ENCODE data around the gene FDXACB1. TPM values are rescaled to one million over a fixed set of nuclear protein-coding genes. Genes with fewer than 3 reads are reported as not detected.

FDXACB1 gene
- total RNA-seq, 2 donors from 2014 or later = 1.3 to 1.8 TPM

DNA sequence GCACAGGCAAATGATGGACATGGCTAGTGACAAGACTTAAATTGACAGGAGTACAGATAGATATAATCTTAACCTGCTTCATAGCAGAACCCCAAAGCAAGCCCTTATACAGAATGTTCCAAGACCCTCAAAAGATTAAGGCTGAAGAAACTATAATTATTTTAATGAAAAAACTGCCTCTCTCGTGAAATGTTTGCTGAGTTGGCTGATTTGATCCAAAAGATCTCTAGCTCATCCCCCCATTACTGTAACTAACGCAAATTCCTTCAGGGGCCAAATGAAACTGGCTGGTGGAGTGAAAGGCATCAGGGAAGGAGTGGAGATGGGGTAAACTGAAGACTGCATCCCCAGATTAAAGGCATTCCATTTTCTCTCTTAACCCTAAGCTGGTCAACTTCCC lies 26.9 kb downstream of the FDXACB1 start:
- no peak for DNase-seq (ENCODE audit: low spot score)
- intact Hi-C loops (cut with DNase I) = no loop called here

DNA sequence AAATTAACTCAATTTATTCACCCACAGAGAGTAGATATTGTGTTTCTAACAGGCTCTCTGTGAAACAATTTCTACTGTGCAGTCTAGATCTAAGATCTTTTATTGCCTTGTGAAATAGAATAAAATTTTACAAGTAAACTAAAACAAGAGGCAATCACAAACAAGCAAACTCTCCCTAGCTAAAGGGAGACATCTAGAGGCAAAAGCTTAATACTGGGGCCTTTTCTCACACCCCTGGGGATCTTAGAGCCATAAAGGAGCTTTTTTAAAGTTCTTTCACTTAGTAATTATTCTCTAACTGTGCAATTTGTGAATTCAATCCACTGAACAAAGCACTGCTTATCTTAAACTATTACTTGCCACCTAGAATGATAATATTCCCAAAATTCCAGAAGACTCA lies 27.3 kb downstream of the FDXACB1 start:
- DNase-seq (ENCODE audit: low spot score) = no peak
- intact Hi-C loops (cut with DNase I) = no loop called here

DNA sequence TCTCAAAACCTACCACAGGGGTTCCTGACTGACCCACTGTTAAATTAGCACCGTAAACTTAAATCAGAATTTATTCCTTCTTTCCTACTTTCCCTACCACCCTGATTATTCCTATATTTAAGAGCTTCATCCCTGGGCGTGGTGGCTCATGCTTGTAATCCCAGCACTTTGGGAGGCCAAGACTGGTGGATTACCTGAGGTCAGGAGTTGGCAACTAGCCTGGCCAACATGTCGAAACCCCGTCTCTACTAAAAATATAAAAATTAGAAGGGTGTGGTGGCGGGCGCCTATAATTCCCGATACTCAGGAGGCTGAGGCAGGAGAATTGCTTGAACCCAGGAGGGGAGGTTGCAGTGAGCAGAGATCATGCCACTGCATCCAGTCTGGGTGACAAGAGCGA lies 27.9 kb downstream of the FDXACB1 start:
- intact Hi-C loops (cut with DNase I) = no loop called here
- DNase-seq (ENCODE audit: low spot score) = no peak

DNA sequence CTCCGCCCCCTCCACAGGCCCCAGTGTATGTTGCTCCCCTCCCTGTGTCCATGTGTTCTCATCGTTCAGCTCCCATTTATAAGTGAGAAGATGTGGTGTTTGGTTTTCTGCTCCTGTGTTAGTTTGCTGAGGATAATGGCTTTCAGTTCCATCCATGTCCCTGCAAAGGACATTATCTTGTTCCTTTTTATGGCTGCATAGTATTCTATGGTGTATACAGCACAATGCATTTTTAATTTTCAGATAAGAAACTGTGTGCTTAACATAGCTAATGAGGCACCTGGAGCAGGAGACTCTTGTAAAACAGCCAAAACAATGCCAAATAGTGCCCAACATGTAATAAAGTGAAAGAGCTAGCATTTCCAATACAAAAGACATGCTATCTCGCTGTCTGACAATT lies 29.3 kb downstream of the FDXACB1 start:
- intact Hi-C loops (cut with DNase I) = loop anchor here (10.0 kb wide), 3 partner anchors 75 to 285 kb away; no protein-coding TSS in a partner anchor
- no peak for DNase-seq (ENCODE audit: low spot score)

DNA sequence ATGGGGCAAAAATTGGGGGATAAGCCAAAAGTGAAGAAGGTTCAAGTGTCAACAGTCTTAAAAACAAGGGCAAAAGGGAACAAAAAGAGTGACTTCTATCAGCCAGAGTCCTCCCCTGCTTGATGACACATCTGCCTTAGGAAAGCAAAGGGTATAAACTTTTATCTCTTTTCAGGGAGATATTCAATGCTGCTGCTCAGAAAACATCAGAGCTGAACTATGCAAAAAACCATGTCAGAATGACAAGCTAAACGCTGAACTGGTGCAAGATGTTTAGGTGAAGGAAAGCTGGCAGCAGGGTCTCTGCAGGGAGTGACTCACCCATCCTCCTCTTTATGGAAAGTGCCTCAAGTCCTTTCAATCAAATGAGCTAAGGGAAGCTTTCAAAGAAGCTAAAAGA lies 32.3 kb downstream of the FDXACB1 start:
- DNase-seq (ENCODE audit: low spot score) = no peak
- intact Hi-C loops (cut with DNase I) = loop anchor here (10.0 kb wide), 3 partner anchors 72 to 282 kb away; no protein-coding TSS in a partner anchor

DNA sequence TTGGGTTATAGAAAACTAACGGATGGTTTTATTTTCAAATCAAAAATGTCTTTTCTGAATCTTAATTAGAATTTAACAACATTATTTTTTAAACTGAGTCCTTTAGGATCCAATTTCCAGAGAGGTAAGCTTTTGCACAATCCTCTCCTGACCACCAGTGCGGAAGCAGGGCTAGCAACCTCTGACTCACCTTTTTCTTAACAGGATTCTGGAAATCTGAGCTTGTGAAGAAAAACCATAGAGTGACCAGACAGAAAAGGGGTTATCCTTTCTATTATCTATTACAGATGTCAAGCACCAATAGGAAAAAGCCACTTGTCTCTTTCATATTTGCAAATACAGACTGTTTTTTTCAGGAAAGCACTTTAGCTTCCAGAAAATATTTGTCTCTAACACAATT lies 32.9 kb downstream of the FDXACB1 start:
- intact Hi-C loops (cut with DNase I) = loop anchor here (10.0 kb wide), 3 partner anchors 71 to 281 kb away; no protein-coding TSS in a partner anchor
- no peak for DNase-seq (ENCODE audit: low spot score)

DNA sequence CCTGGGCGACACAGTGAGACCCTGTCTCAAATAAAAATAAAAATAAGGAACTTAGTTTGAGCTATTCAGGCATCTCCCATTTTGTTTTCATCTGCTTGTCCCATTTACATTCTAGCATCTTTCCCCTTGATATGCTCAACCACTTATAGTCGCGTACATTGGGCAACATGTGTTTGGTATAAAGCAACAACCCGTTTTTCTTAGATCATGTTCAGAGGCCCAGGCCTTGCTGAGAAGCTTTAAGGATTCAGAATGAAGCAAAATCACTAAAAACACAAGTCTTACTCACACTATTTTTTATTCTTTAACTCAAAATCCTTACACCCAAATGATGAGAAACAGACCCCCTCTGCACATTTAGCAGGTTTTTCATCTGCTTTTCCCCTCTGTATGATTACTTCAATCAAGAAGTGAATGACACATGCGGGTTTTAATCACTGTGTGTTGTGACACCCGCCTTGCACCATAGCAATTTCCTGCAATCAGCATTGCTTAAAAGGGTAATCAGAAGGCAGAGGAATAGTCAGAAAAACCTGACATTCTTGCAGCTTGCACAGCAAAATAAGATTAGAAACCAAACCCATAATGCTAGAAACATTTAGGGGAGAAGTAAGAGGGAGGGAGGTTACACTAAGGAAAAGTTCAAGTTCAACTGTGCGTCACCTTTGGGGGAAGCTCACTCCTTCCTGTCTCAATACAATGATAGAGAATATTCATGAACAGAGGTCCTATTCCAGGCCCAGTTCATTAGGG lies 33.5 kb downstream of the FDXACB1 start:
- no peak for DNase-seq (ENCODE audit: low spot score)
- intact Hi-C loops (cut with DNase I) = loop anchor here (10.0 kb wide), 3 partner anchors 71 to 281 kb away; no protein-coding TSS in a partner anchor

DNA sequence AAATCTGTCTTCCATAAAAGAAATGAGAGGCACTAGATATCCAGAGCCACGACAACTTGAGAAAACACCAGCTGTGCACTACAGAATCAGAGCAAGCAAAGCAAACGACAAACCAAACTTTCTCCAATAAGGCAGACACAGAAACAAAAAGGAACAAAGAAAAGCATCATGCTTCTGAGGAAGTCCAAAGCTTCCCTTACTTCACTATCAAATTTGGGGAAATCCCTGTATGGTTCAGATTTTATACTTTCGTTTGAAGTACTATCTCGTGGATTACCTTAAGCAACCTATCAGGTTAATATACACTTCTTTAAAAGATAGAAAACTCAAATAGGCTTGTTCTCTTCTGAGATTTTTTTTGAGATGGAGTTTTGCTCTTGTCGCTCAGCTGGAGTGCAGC lies 35.3 kb downstream of the FDXACB1 start:
- intact Hi-C loops (cut with DNase I) = loop anchor here (10.0 kb wide), 3 partner anchors 69 to 279 kb away; no protein-coding TSS in a partner anchor
- DNase-seq (ENCODE audit: low spot score) = no peak

DNA sequence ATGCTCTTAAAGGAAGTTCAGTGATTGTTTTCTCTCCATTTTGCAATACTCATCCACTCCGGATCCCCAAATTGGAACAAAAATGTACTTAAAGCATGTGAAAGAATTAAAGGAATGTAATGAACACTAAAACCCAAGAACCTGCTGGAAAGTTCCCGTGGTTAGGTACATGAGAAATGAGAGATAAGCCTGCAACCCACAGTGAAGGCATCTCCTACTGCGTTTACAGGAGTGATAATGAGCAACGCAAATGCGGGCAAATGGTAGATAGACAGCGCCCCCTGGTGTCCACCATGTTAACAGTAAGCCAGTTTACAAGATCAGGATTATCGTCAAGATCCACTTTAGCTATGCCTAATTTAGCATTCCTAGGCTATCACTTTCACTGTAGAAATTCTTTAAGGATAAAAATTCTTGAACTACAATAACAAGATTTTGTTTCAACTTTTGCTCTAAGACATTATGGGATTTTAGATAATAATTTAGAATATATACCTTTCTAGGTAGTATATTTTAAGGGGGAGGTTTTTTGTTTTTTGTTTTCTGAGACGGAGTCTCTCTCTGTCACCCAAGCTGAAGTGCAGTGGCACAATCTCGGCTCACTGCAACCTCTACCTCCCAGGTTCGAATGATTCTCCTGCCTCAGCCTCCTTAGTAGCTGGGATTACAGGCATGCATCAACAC lies 37.5 kb downstream of the FDXACB1 start:
- intact Hi-C loops (cut with DNase I) = loop anchor here (10.0 kb wide), 3 partner anchors 67 to 277 kb away; no protein-coding TSS in a partner anchor
- peak; percentile 95 for DNase-seq (ENCODE audit: low spot score)

DNA sequence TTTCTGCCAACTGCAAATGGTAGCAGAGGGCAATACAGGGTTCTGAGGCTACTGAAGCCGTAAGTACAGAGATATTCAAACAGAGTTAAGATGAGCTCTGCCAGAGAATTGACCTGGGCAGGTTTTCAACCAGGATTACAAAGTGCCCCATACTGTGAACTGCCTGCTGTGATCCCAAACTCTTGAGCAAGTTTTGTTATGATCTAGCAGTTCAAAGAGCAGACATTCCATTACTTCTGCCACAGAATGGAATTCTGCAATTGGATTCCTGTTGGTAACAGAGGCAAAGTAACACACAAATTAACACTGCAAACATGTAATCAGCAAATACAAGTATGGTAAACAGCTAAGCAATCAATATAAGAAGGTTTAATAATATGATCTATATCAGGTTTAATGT lies 38.8 kb downstream of the FDXACB1 start:
- no peak for DNase-seq (ENCODE audit: low spot score)
- intact Hi-C loops (cut with DNase I) = loop anchor here (10.0 kb wide), 3 partner anchors 65 to 275 kb away; no protein-coding TSS in a partner anchor

DNA sequence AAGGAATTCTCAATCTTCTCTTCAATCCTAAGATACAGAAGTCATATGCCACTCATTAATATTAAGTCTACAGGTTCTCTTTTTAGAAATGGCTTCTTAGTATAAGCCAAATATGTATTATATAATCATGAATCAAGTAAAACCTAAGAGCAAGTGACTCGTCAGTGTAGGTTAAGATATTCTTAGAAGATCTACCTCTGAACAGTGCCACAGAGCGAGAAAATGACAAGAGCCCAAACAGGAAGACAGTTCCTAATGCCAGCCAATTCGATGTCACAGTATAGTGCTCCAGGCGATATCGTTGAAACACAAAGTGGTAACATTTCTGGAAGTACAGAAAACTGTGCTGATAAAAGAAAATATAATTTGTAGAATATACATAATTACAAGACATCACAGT lies 40.9 kb downstream of the FDXACB1 start:
- DNase-seq (ENCODE audit: low spot score) = no peak
- intact Hi-C loops (cut with DNase I) = no loop called here

DNA sequence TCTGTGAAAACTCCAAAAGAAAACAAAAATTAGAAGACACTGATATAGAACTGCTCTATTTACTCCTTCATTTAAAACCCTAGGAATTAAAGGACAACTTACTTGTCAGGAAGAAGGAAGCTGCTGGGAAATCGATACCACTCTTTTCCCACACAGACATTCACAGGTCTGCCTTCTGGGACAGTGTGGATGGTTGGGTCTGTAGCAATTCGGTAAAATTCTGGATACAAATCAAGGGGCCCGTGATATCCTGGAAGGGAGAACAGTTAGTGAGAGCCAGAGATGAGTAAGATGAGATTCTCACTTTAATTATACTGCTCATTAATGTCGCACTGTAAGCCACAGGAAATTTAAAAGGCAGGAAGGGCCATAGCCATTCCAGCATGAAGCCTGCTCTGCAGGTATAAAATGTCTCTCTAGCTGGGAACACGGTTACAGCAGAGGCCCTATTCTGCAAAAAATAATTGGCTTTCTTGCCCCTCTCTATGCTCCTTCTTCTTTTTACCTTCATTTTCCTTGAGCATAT lies 41.5 kb downstream of the FDXACB1 start:
- intact Hi-C loops (cut with DNase I) = no loop called here
- DNase-seq (ENCODE audit: low spot score) = no peak

DNA sequence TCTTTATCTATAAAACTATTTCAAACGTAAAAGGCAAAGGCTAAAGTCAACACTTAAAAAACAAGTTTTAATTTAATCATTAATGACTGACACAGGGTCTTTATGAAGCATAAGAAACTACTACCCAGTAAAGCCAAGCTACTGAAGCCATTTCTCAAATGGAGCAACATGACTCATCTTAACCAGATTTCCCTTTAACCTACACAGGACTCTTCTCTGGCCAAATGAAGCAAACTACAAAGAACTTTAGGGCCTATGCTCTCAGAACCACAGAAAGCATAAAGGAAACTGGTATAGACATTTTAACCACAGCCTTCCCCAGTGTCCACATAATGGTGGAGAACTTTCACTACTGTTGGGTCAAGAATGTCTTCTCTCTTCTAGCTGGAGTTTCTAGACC lies 42.2 kb downstream of the FDXACB1 start:
- DNase-seq (ENCODE audit: low spot score) = no peak
- intact Hi-C loops (cut with DNase I) = no loop called here

DNA sequence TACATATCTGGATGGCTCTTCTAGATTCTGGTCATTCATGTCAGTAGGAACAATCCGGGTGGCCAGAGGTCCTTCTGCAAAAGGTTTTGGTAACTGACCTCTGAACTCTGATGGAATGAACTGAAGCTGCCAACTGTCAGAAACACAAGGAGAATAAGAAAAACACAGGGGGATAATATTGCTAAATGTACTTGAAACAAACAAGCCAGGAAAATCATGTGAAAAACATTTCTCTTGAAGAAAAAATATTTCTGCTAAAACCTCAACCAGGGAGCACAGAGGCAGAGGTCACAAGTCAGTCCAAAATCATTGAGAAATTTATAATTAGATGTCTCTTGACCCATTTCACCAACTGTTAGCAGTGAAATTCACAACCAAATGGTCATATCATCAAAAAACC lies 42.8 kb downstream of the FDXACB1 start:
- DNase-seq (ENCODE audit: low spot score) = no peak
- intact Hi-C loops (cut with DNase I) = no loop called here

DNA sequence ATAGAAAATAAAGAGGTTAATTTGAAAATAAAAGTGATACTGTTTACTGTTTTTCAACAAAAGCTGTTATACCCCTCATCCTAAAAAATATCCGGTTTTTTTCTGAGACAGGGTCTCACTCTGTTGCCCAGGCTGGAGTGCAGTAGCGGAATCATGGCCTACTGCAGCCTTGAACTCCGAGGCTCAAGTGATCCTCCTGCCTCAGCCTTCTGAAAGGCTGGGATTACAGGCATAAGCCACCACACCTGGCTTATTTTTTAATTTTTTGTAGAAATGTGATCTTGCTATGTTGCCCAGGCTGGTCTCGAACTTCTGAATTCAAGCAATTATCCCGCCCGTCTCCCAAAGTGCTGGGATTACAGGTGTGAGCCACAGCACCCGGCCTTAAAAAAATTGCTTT lies 43.3 kb downstream of the FDXACB1 start:
- no peak for DNase-seq (ENCODE audit: low spot score)
- intact Hi-C loops (cut with DNase I) = no loop called here

DNA sequence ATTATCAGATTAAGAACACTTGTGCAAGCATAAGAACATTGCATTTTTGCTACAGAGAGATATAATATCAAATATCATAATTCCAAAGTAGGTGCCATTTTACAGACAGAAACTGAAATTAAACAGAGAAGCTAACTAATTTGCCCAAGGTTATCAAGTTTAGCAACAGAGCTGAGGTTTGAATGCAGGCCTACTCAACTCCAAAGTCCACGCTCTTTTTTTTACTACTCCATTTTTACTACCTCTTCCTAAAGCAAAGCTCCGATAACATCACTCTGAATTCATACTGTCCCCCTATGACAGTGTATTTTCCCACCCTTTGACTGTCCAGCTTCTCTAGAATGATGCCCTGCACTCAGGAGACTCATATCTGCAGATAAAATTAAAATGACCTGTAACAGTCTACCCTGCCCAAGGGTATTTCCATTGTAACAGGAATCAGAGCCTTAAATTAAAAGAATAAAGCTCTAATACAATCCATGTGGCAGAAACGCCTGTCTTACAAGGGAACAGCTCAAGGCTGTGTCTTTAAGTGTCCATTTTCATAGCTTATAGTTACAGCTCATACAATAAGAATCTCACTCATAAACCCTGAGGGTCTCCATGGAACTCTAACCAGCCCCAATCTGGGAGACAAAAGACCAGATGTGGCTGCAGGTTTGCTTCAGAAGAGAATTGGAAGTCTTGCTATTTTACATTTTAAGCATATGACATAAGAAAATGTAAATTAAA lies 44.4 kb downstream of the FDXACB1 start:
- intact Hi-C loops (cut with DNase I) = no loop called here
- DNase-seq (ENCODE audit: low spot score) = no peak

DNA sequence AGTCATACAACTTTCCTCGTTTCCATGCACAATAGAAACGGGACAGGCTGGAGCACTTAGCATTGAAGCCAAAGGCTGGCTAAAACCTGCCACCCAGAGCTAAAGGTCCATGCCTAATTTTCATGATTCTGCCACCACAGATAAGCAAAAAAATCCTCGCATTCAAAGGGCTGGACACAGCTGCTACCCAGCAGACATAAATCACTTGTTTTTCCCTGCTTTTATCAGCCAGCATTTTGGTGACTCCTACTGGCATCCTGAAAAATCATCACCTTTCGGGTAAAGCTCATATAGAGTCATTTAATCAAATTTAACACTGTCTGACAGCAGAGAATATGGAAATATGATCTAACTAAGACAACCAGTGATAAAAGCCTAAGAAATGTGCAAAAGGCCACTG lies 45.4 kb downstream of the FDXACB1 start:
- no peak for DNase-seq (ENCODE audit: low spot score)
- intact Hi-C loops (cut with DNase I) = no loop called here

DNA sequence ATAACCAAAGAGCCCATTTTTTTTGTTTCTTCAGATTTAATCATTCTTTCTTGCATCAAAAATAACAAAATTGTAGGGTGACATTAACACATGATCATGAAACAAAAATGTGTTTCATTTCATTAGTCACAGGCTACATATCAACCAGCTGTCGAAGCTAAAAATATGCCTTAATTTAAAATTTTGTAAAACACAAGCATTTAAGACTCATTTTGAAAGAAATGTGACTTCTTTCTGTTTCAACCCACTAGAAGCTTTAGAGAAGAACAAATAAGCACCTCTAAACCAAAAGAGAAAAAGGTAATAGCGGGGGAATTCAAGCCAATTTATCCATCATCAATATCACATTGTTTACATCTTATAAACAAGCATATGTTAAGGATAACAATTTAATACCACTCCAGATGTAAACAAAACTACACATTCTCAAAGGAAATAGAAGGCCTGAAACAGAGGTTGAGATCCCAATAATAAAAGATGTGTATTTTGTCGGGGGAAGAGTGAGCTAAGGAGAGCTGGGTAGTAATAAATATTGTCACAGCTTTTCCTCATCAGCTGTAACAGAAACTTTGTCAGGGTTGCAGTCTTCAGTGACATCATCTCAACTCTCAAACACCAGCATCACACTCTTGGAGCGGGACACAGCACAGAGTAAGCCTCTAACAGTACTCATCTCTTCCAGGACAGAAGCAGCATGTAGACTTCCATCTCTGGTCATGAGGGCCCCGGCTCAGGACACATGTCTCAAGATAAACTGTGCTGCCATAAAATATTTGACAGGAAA lies 49.6 kb downstream of the FDXACB1 start:
- intact Hi-C loops (cut with DNase I) = loop anchor here in 1 of 2 donors (10.0 kb wide), 1 partner anchor 435 kb away; no protein-coding TSS in a partner anchor
- no peak for DNase-seq (ENCODE audit: low spot score)
